Endothelial cell of umbilical vein (primary cell): Measurements from ENCODE around the gene EVC2. TPM values are rescaled to one million over a fixed set of nuclear protein-coding genes. Genes with fewer than 3 reads are reported as not detected.

Experiments used
- BruUV-seq: library from RNA; stranded (reverse); fragments of 400-500 nt; replicated peaks from 2 replicates; lab custom pipeline; 2021; lab: Mats Ljungman, UMichigan
- CTCF ChIA-PET: fragments of 300-600, 350-600 bp; sonication (Branson Sonifier 250); formaldehyde crosslinking; loops from one replicate; lab custom pipeline; 2021; ENCODE audit warnings: antibody characterized with exemption, inconsistent platforms; lab: Charles Lee
- POLR2A ChIA-PET: fragments of 300-600, 350-600 bp; sonication (Branson Sonifier 250); formaldehyde crosslinking; loops from one replicate; lab custom pipeline; 2021; ENCODE audit warnings: antibody characterized with exemption, inconsistent platforms; lab: Charles Lee
- DNase-seq: peaks from one replicate; pipeline ENCODE4 v3.0.0-alpha.2; 2011; ENCODE audit warnings: low read depth, low spot score
- FAIRE-seq: peaks from 2 replicates; lab custom pipeline; 2011; peaks lifted over from hg19 to GRCh38; lab: Jason Lieb, UNC
- H2AFZ ChIP-seq: 2 replicates; pipeline ENCODE4 v1.6.0; 2012; ENCODE audit warnings: low read depth, low read length, control low read depth, inconsistent platforms
- H3K27ac ChIP-seq: 2 replicates; pipeline ENCODE4 v1.5.1; 2011; ENCODE audit warnings: low read depth, mild to moderate bottlenecking, control low read depth, low read length, moderate library complexity; ENCODE audit not compliant: insufficient read depth
- H3K27me3 ChIP-seq, 2 experiments: 2 replicates each; pipeline versions ENCODE4 v1.6.0 to v1.6.1; 2011; ENCODE audit warnings: low read length in 2 of 2, mixed read lengths in 1 of 2; ENCODE audit not compliant: control insufficient read depth in 2 of 2, insufficient read depth in 2 of 2
- H3K36me3 ChIP-seq, 2 experiments: 2 replicates in 1 of 2; 3 replicates in 1 of 2; pipeline ENCODE4 v1.5.1; 2011; ENCODE audit warnings: low read length in 2 of 2, mild to moderate bottlenecking in 1 of 2, moderate library complexity in 1 of 2; ENCODE audit not compliant: control insufficient read depth in 2 of 2, insufficient read depth in 2 of 2; ENCODE audit errors: extremely low read depth in 1 of 2
- H3K4me1 ChIP-seq: 3 replicates; pipeline ENCODE4 v1.5.1; 2011; ENCODE audit warnings: mild to moderate bottlenecking, low read length; ENCODE audit not compliant: control insufficient read depth, insufficient read depth; ENCODE audit errors: extremely low read depth
- H3K4me2 ChIP-seq: 2 replicates; pipeline ENCODE4 v1.6.1; 2011; ENCODE audit warnings: low read length, control low read depth, mixed read lengths; ENCODE audit not compliant: insufficient read depth
- H3K4me3 ChIP-seq, 3 experiments: fragments of 200-600 bp in 1 of 3; sonication (generic), shearing (Covaris generic) in 1 of 3; replicated peaks in 1 of 3; 2 replicates each; pipeline ENCODE4 v1.5.1; 2011 to 2016; ENCODE audit warnings: control low read depth in 3 of 3, low read length in 3 of 3, mild to moderate bottlenecking in 2 of 3, inconsistent platforms in 1 of 3, low read depth in 1 of 3, moderate library complexity in 1 of 3; ENCODE audit not compliant: insufficient read depth in 1 of 3
- H3K79me2 ChIP-seq: 2 replicates; pipeline ENCODE4 v1.6.0; 2012; ENCODE audit warnings: low read length, inconsistent platforms; ENCODE audit not compliant: control insufficient read depth, insufficient read depth
- H3K9ac ChIP-seq: replicated peaks from 2 replicates; pipeline ENCODE3; 2011; ENCODE audit warnings: low read length, control low read depth; ENCODE audit not compliant: insufficient read depth; ENCODE audit errors: extremely low read depth
- H3K9me1 ChIP-seq: replicated peaks from 3 replicates; pipeline ENCODE4 v1.6.0; 2011; ENCODE audit warnings: mild to moderate bottlenecking, low read length; ENCODE audit not compliant: control insufficient read depth, insufficient read depth; ENCODE audit errors: extremely low read depth
- H3K9me3 ChIP-seq: replicated peaks from 2 replicates; pipeline ENCODE4 v1.5.1; 2012; ENCODE audit warnings: low read length, inconsistent platforms; ENCODE audit not compliant: control insufficient read depth, insufficient read depth
- H4K20me1 ChIP-seq: replicated peaks from 2 replicates; pipeline ENCODE3; 2011; ENCODE audit warnings: mild to moderate bottlenecking, low read length; ENCODE audit not compliant: control insufficient read depth, insufficient read depth; ENCODE audit errors: extremely low read depth
- CTCF ChIP-seq, 2 donors: IDR thresholded peaks; 1 replicate in 1 of 2; 2 replicates in 1 of 2; pipeline ENCODE4 v1.5.1; 2011; ENCODE audit warnings: low read length in 2 of 2, mild to moderate bottlenecking in 2 of 2, moderate library complexity in 2 of 2, control low read depth in 1 of 2, inconsistent platforms in 1 of 2, low read depth in 1 of 2; ENCODE audit not compliant: insufficient read depth in 1 of 2; ENCODE audit errors: extremely low read depth in 1 of 2
- EZH2 ChIP-seq: IDR thresholded peaks from 2 replicates; pipeline ENCODE4 v1.6.1; 2012; ENCODE audit warnings: borderline replicate concordance, low read depth, mild to moderate bottlenecking, moderate library complexity, low read length, inconsistent platforms; ENCODE audit not compliant: severe bottlenecking
- FOS ChIP-seq: IDR thresholded peaks from 2 replicates; pipeline ENCODE4 v1.6.1; 2011; ENCODE audit warnings: mild to moderate bottlenecking, low read length, moderate library complexity, borderline replicate concordance; ENCODE audit not compliant: insufficient read depth
- GATA2 ChIP-seq: IDR thresholded peaks from 2 replicates; pipeline ENCODE4 v1.7.0; 2011; ENCODE audit warnings: low read depth, mild to moderate bottlenecking, moderate library complexity, mixed read lengths, low read length; ENCODE audit not compliant: insufficient read length, insufficient read depth
- JUN ChIP-seq: IDR thresholded peaks from 2 replicates; pipeline ENCODE4 v1.6.1; 2011; ENCODE audit warnings: borderline replicate concordance, low read depth; ENCODE audit not compliant: insufficient read length, insufficient read depth
- MAX ChIP-seq: IDR thresholded peaks from 2 replicates; pipeline ENCODE4 v1.6.1; 2011; ENCODE audit not compliant: insufficient read depth, insufficient read length
- MYC ChIP-seq: IDR thresholded peaks from one replicate; pipeline ENCODE4 v1.6.1; 2011; ENCODE audit warnings: mild to moderate bottlenecking, low read depth, low read length
- POLR2A ChIP-seq: IDR thresholded peaks from 2 replicates; pipeline ENCODE4 v1.6.1; 2012; ENCODE audit warnings: low read depth, mild to moderate bottlenecking, control low read depth, low read length
- POLR2AphosphoS5 ChIP-seq: IDR thresholded peaks from 2 replicates; pipeline ENCODE4 v1.6.1; 2012; ENCODE audit warnings: low read depth, mild to moderate bottlenecking, control low read depth, low read length, moderate library complexity; ENCODE audit not compliant: insufficient read depth
- dilution Hi-C: fragments of 300-500 bp; cut with MboI; formaldehyde crosslinking; loops from one replicate; pipeline ENCODE4 v1.15.0; 2019; ENCODE audit warnings: low sequenced_read_pairs; ENCODE audit not compliant: extremely low pct_ligation_motif_present
- intact Hi-C: fragments of 100-400 bp; cut with micrococcal nuclease; formaldehyde crosslinking; loops from one replicate; pipeline ENCODE4 v1.10.0; 2022
- polyA plus RNA-seq, 4 experiments: library from polyadenylated mRNA; depleted of rRNA in 3 of 4; stranded (reverse) in 3 of 4; unstranded in 1 of 4; fragments of >200 nt; gene quantifications; 2 replicates each; pipeline versions ENCODE4 v1.2.1 to v1.2.3, GENCODE V29; 2011 to 2012; ENCODE audit warnings: missing spikeins in 1 of 4
- total RNA-seq: library from RNA; stranded (reverse); gene quantifications from 2 replicates; pipeline ENCODE4 v1.2.3, GENCODE V29; 2021

Gene EVC2
- total and polyA plus RNA-seq, 2 donors (not counting 3 experiments of a cell fraction or from before 2014, with no cell fraction given), result 1.7 to 8.8 TPM

DNA sequence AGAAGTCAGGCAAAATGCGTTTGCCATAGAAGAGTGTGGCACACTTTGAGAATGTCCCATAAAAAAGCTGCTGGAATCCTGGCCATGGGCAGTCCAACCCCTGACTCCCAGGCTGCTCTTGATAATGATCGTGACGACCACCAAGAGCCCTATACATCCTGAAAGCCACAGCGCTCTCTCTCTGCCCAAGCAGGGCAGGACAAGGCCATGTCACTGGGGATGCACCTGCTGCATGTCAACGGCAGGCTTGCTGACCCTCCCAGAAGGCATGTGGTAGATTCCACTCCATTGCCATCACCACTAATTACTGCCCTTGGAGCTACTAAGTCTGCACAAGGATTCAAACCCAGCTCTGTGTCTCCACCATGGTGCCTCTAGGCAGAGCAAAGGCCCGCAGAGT, 144.5 kb downstream of the EVC2 start:
- dilution Hi-C loops (no loop called here), intact Hi-C loops (no loop called here)
- H3K4me2 ChIP-seq, result no peak overlapping the region
- H3K36me3 ChIP-seq, result peaks cover 0 to 2% of the 10 kb centered on the region in 2 experiments
- BruUV-seq, result no TSS peak
- H3K9me3 ChIP-seq, result no peaks in the 10 kb centered on the region
- no peak overlapping the region for H2AFZ ChIP-seq
- H3K4me1 ChIP-seq, result no peaks in the 10 kb centered on the region
- H3K9ac ChIP-seq, result no peak overlapping the region
- CTCF ChIA-PET, result no interaction called here
- H4K20me1 ChIP-seq, result no peaks in the 10 kb centered on the region
- no peaks in the 10 kb centered on the region for H3K79me2 ChIP-seq
- no peak for DNase-seq
- H3K27ac ChIP-seq, result no peak overlapping the region
- no peak overlapping the region for H3K4me3 ChIP-seq
- no peak for FAIRE-seq
- POLR2A ChIA-PET, result no interaction called here
- no peaks in the 10 kb centered on the region for H3K27me3 ChIP-seq
- TF ChIP-seq MYC (no peak), POLR2A (no peak), JUN (no peak)
- H3K9me1 ChIP-seq, result no peaks in the 10 kb centered on the region

DNA sequence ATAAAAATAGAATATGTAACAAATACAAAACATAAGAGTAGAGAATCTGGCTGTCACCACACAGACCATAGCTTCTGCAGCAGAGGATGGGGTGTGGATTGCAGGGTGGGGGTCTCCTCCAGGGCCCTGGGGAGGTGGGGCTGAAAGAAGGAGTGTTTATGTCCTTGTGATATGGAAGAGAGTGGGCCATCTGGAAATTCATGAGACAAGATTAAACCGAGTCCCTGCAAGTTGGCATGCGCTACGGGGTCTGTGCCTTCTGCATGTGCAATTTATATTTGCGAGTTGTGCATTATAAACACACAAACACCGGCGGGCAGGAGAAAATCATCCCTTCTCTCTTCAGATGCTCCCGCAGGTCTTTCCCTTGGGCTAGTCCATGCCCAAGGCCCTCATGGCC, 145.9 kb downstream of the EVC2 start:
- POLR2A ChIA-PET, result no interaction called here
- H3K4me3 ChIP-seq, result no peak overlapping the region
- H3K9me1 ChIP-seq, result no peaks in the 10 kb centered on the region
- dilution Hi-C loops, result no loop called here
- H3K36me3 ChIP-seq, result peaks cover 0 to 2% of the 10 kb centered on the region in 2 experiments
- CTCF ChIA-PET, result no interaction called here
- H3K27me3 ChIP-seq, result no peaks in the 10 kb centered on the region
- H3K4me2 ChIP-seq, result no peak overlapping the region
- H4K20me1 ChIP-seq, result no peaks in the 10 kb centered on the region
- no peaks in the 10 kb centered on the region for H3K4me1 ChIP-seq
- no peaks in the 10 kb centered on the region for H3K79me2 ChIP-seq
- H3K9me3 ChIP-seq, result no peaks in the 10 kb centered on the region
- no peak overlapping the region for H3K9ac ChIP-seq
- FAIRE-seq (no peak), DNase-seq (no peak)
- H2AFZ ChIP-seq, result no peak overlapping the region
- TSS peak; percentile 83 for BruUV-seq
- no peak overlapping the region for H3K27ac ChIP-seq
- intact Hi-C loops, result no loop called here
- TF ChIP-seq POLR2A (no peak), MYC (no peak), MAX (no peak), CTCF (IDR thresholded peaks at IDR 0.05; ENCODE audit: extremely low read depth in 1 of 2, insufficient read depth in 1 of 2, low read depth in 1 of 2, low read length in 2 of 2) (no peak), FOS (no peak), EZH2 (no peak), GATA2 (no peak), POLR2AphosphoS5 (no peak), JUN (no peak)
